HCT116 (cell line): ENCODE data around the gene SCD5.

ENCODE experiments used
- CBX3 ChIP-seq: IDR thresholded peaks from 2 replicates; pipeline ENCODE4 v1.6.1; 2012; ENCODE audit warnings: low read depth
- CTCF ChIP-seq, 3 experiments: fragments of 200-600 bp in 1 of 3; sonication (generic) in 1 of 3; IDR thresholded peaks in 2 of 3; conservative IDR thresholded peaks in 1 of 3; 2 replicates each; pipeline ENCODE4 v1.5.1; 2012 to 2017; ENCODE audit warnings: low read depth in 2 of 3, low read length in 2 of 3, antibody characterized with exemption in 1 of 3, borderline replicate concordance in 1 of 3, control low read depth in 1 of 3, mild to moderate bottlenecking in 1 of 3, mixed read lengths in 1 of 3, mixed run types in 1 of 3, moderate library complexity in 1 of 3; ENCODE audit not compliant: insufficient read depth in 1 of 3
- POLR2A ChIP-seq: IDR thresholded peaks from 2 replicates; pipeline ENCODE4 v1.7.0; 2011; ENCODE audit warnings: borderline replicate concordance; ENCODE audit not compliant: insufficient read depth, insufficient read length; ENCODE audit errors: extremely low read depth
- YY1 ChIP-seq: IDR thresholded peaks from 2 replicates; pipeline ENCODE4 v1.6.1; 2011; ENCODE audit warnings: low read length, low read depth, moderate library complexity, mild to moderate bottlenecking; ENCODE audit not compliant: insufficient replicate concordance; ENCODE audit errors: extremely low read depth
- ZBTB33 ChIP-seq: IDR thresholded peaks from 2 replicates; pipeline ENCODE4 v1.6.1; 2011; ENCODE audit warnings: mild to moderate bottlenecking, low read length, moderate library complexity; ENCODE audit not compliant: insufficient replicate concordance; ENCODE audit errors: extremely low read depth

GRCh38 chr4:82710197-82710929, 88.2 kb downstream of the SCD5 start:
- TF ChIP-seq YY1 = no peak
- no peak for TF ChIP-seq POLR2A
- no peak for TF ChIP-seq CTCF (IDR thresholded peaks at IDR 0.05 in 2 of 3, conservative IDR thresholded peaks at IDR 0.05 in 1 of 3; ENCODE audit: borderline replicate concordance in 1 of 3, insufficient read depth in 1 of 3, low read depth in 2 of 3, low read length in 2 of 3)
- TF ChIP-seq CBX3 = no peak
- no peak for TF ChIP-seq ZBTB33
